ENCODE data around the gene RANBP17. TPM values are rescaled to one million over a fixed set of nuclear protein-coding genes. Genes with fewer than 3 reads are reported as not detected.

Gene RANBP17
- total RNA-seq, 1 donor from 2014 or later = 49.7 TPM

GRCh38 chr5:171188016-171188415 lies 326.2 kb downstream of the RANBP17 start:
- no peak overlapping the region for H3K27ac Mint-ChIP-seq

GRCh38 chr5:171189442-171189841 lies 327.6 kb downstream of the RANBP17 start:
- Mint-ChIP-seq H3K36me3 (peaks cover 10% of the 10 kb centered on the region), H3K9me3 (peaks cover 5% of the 10 kb centered on the region), H3K27ac (no peak overlapping the region), H3K4me1 (peaks cover 5% of the 10 kb centered on the region), H3K27me3 (ENCODE audit: insufficient read depth, low read depth) (no peaks in the 10 kb centered on the region), H3K4me3 (no peak overlapping the region)
- Histone ChIP-seq H3K9ac (no peak overlapping the region), H3F3A (ENCODE audit: low read depth) (no peaks in the 10 kb centered on the region), H3K36me3 (no peaks in the 10 kb centered on the region), H3K79me2 (ENCODE audit: low read depth) (no peaks in the 10 kb centered on the region), H3K9me3 (ENCODE audit: low read depth) (no peaks in the 10 kb centered on the region), H3K27ac (no peak overlapping the region), H3K27me3 (no peaks in the 10 kb centered on the region), H4K20me1 (ENCODE audit: low read depth) (no peaks in the 10 kb centered on the region), H3K4me3 (no peak overlapping the region), H2AFZ (replicated peaks) (no peak overlapping the region), H3K4me2 (no peak overlapping the region), H3K4me1 (no peaks in the 10 kb centered on the region)
- no peak for DNase-seq (ENCODE audit: low spot score)
- TF ChIP-seq EZH2phosphoT487 (IDR thresholded peaks at IDR 0.05) (no peak), EZH2 (IDR thresholded peaks at IDR 0.05) (no peak), CTCF (IDR thresholded peaks at IDR 0.05) (no peak)

More at GRCh38 chr5:171188016-171188415, 326.2 kb downstream of the RANBP17 start:
- H2AFZ ChIP-seq (replicated peaks) = no peak overlapping the region
- Mint-ChIP-seq H3K4me3 (no peak overlapping the region), H3K4me1 (peaks cover 5% of the 10 kb centered on the region), H3K9me3 (peaks cover 12% of the 10 kb centered on the region), H3K36me3 (peaks cover 18% of the 10 kb centered on the region), H3K27me3 (ENCODE audit: insufficient read depth, low read depth) (no peaks in the 10 kb centered on the region)
- H3F3A ChIP-seq (ENCODE audit: low read depth) = no peaks in the 10 kb centered on the region
- no peak for TF ChIP-seq EZH2phosphoT487 (IDR thresholded peaks at IDR 0.05)
- TF ChIP-seq EZH2 (IDR thresholded peaks at IDR 0.05) = no peak
- TF ChIP-seq CTCF (IDR thresholded peaks at IDR 0.05) = no peak
- H3K4me1 ChIP-seq = no peaks in the 10 kb centered on the region
- H4K20me1 ChIP-seq (ENCODE audit: low read depth) = no peaks in the 10 kb centered on the region
- H3K36me3 ChIP-seq = no peaks in the 10 kb centered on the region
- no peaks in the 10 kb centered on the region for H3K9me3 ChIP-seq (ENCODE audit: low read depth)
- DNase-seq (ENCODE audit: low spot score) = no peak
- H3K27me3 ChIP-seq = no peaks in the 10 kb centered on the region
- no peaks in the 10 kb centered on the region for H3K79me2 ChIP-seq (ENCODE audit: low read depth)
- no peak overlapping the region for H3K4me3 ChIP-seq
- no peak overlapping the region for H3K9ac ChIP-seq
- no peak overlapping the region for H3K27ac ChIP-seq
- H3K4me2 ChIP-seq = no peak overlapping the region

GRCh38 chr5:171192111-171192510 lies 330.3 kb downstream of the RANBP17 start:
- no peaks in the 10 kb centered on the region for H3F3A ChIP-seq (ENCODE audit: low read depth)
- no peaks in the 10 kb centered on the region for H3K9me3 Mint-ChIP-seq
- peaks cover 5% of the 10 kb centered on the region for H3K4me1 Mint-ChIP-seq
- H3K9ac ChIP-seq = no peak overlapping the region
- H3K27ac Mint-ChIP-seq = no peak overlapping the region
- no peaks in the 10 kb centered on the region for H3K4me1 ChIP-seq
- DNase-seq (ENCODE audit: low spot score) = no peak
- H3K4me3 ChIP-seq = no peak overlapping the region
- H3K27ac ChIP-seq = no peak overlapping the region
- TF ChIP-seq CTCF (IDR thresholded peaks at IDR 0.05) (no peak), EZH2phosphoT487 (IDR thresholded peaks at IDR 0.05) (no peak), EZH2 (IDR thresholded peaks at IDR 0.05) (no peak)
- H3K36me3 Mint-ChIP-seq = peaks cover 3% of the 10 kb centered on the region
- no peak overlapping the region for H2AFZ ChIP-seq (replicated peaks)
- H3K27me3 ChIP-seq = no peaks in the 10 kb centered on the region
- H3K4me3 Mint-ChIP-seq = no peak overlapping the region
- H3K36me3 ChIP-seq = no peaks in the 10 kb centered on the region
- no peaks in the 10 kb centered on the region for H4K20me1 ChIP-seq (ENCODE audit: low read depth)
- H3K4me2 ChIP-seq = no peak overlapping the region
- no peaks in the 10 kb centered on the region for H3K79me2 ChIP-seq (ENCODE audit: low read depth)
- no peaks in the 10 kb centered on the region for H3K9me3 ChIP-seq (ENCODE audit: low read depth)
- H3K27me3 Mint-ChIP-seq (ENCODE audit: insufficient read depth, low read depth) = no peaks in the 10 kb centered on the region
